NCI-H2196 (cell line): Measurements from ENCODE around the gene PCDHGA11.
"Not testable (repeated sequence)": the region's sequence is repeated elsewhere in the genome, so short reads cannot be mapped to it uniquely, and the experiment has no call there.

Experiments used
- DNase-seq: peaks from one replicate; lab custom pipeline; 2025; ENCODE audit not compliant: unreplicated experiment; lab: John Stamatoyannopoulos, UW

PCDHGA11 gene

GRCh38 chr5:141398608-141399007, 22.2 kb upstream of the PCDHGA11 start:
- DNase-seq, result no peak

GRCh38 chr5:141399555-141400258, 21.1 kb upstream of the PCDHGA11 start:
- DNase-seq, result no peak

GRCh38 chr5:141402553-141403243, 18.2 kb upstream of the PCDHGA11 start, which contains the start of gene PCDHGA9:
PCDHGA9 (plus strand) TSS chr5:141402778; CDS start chr5:141402953, 175 bp downstream.
- DNase-seq, result peak; percentile 3

GRCh38 chr5:141403387-141403786, 17.5 kb upstream of the PCDHGA11 start:
- no peak for DNase-seq

- DNase-seq, result peak; percentile 84
Observed at GRCh38 chr5:141407790-141408505, 12.9 kb upstream of the PCDHGA11 start, which contains the start of gene PCDHGB6. PCDHGB6 (plus strand) TSS chr5:141408021; CDS start chr5:141408203, 182 bp downstream.

GRCh38 chr5:141409598-141410306, 11.1 kb upstream of the PCDHGA11 start:
- DNase-seq, result no peak

GRCh38 chr5:141411575-141411974, 9.3 kb upstream of the PCDHGA11 start:
- no peak for DNase-seq

GRCh38 chr5:141412854-141413539, 7.9 kb upstream of the PCDHGA11 start, which contains the start of gene PCDHGA10:
PCDHGA10 (plus strand) TSS chr5:141412987; CDS start chr5:141413176, 189 bp downstream.
- DNase-seq, result no peak

- no peak for DNase-seq
Observed at GRCh38 chr5:141413540-141414069, 7.2 kb upstream of the PCDHGA11 start.

GRCh38 chr5:141414548-141415274, 6.1 kb upstream of the PCDHGA11 start:
- not testable (repeated sequence) for DNase-seq

GRCh38 chr5:141415275-141415618, 5.6 kb upstream of the PCDHGA11 start:
- not testable (repeated sequence) for DNase-seq

GRCh38 chr5:141417494-141418172, 3.2 kb upstream of the PCDHGA11 start, which contains the start of gene PCDHGB7:
PCDHGB7 (plus strand) TSS chr5:141417677; CDS start chr5:141417860, 183 bp downstream.
- not testable (repeated sequence) for DNase-seq

- no peak for DNase-seq
Observed at GRCh38 chr5:141419074-141419880, 1.6 kb upstream of the PCDHGA11 start.

GRCh38 chr5:141421489-141421855, 621 bp downstream of the PCDHGA11 start:
- DNase-seq, result no peak

GRCh38 chr5:141422742-141423291, 2.0 kb downstream of the PCDHGA11 start:
- no peak for DNase-seq

GRCh38 chr5:141427783-141428426, 7.1 kb downstream of the PCDHGA11 start:
- DNase-seq, result no peak
